H9 (cell line): ENCODE measurements around the gene PSKH1. TPM values are rescaled to one million over a fixed set of nuclear protein-coding genes. Genes with fewer than 3 reads are reported as not detected.

Source experiments
- DNase-seq: peaks from one replicate; pipeline ENCODE4 v3.0.0-alpha.2; 2017
- H2AFZ ChIP-seq: one replicate; pipeline ENCODE4 v1.6.1; 2013; ENCODE audit warnings: mild to moderate bottlenecking, low read length, control low read depth, moderate library complexity
- H2AK5ac ChIP-seq: 2 replicates; pipeline ENCODE4 v1.6.1; 2013; ENCODE audit warnings: low read length, control low read depth, mixed read lengths; ENCODE audit not compliant: insufficient read length
- H2BK120ac ChIP-seq: one replicate; pipeline ENCODE4 v1.6.1; 2013; ENCODE audit warnings: low read depth, mild to moderate bottlenecking, low read length, control low read depth, inconsistent platforms; ENCODE audit not compliant: poor library complexity, severe bottlenecking
- H2BK12ac ChIP-seq: 2 replicates; pipeline ENCODE4 v1.6.1; 2013; ENCODE audit warnings: low read length, control low read depth, mixed read lengths, low read depth; ENCODE audit not compliant: insufficient read length
- H2BK15ac ChIP-seq: 2 replicates; pipeline ENCODE4 v1.6.1; 2013; ENCODE audit warnings: low read depth, low read length, control low read depth
- H2BK20ac ChIP-seq: one replicate; pipeline ENCODE4 v1.6.1; 2013; ENCODE audit warnings: low read depth, mild to moderate bottlenecking, low read length, control low read depth, inconsistent platforms; ENCODE audit not compliant: poor library complexity, severe bottlenecking
- H2BK5ac ChIP-seq: 2 replicates; pipeline ENCODE4 v1.6.1; 2013; ENCODE audit warnings: low read length, control low read depth, mixed read lengths; ENCODE audit not compliant: insufficient read length
- H3K14ac ChIP-seq: 2 replicates; pipeline ENCODE4 v1.6.1; 2013; ENCODE audit warnings: low read length, control low read depth; ENCODE audit not compliant: insufficient read depth
- H3K18ac ChIP-seq: 2 replicates; pipeline ENCODE4 v1.6.1; 2013; ENCODE audit warnings: low read depth, mild to moderate bottlenecking, mixed read lengths, low read length, control low read depth; ENCODE audit not compliant: insufficient read length
- H3K23ac ChIP-seq: 2 replicates; pipeline ENCODE4 v1.6.1; 2013; ENCODE audit warnings: low read length, control low read depth, mixed read lengths, low read depth; ENCODE audit not compliant: insufficient read length
- H3K23me2 ChIP-seq: 2 replicates; pipeline ENCODE4 v1.6.1; 2013; ENCODE audit warnings: low read depth, mild to moderate bottlenecking, mixed read lengths, low read length, control low read depth; ENCODE audit not compliant: insufficient read length, poor library complexity, severe bottlenecking
- H3K27ac ChIP-seq: 2 replicates; pipeline ENCODE4 v1.5.1; 2013; ENCODE audit warnings: low read length, control low read depth, mixed read lengths, low read depth; ENCODE audit not compliant: insufficient read length
- H3K27me3 ChIP-seq: 2 replicates; pipeline ENCODE4 v1.6.1; 2013; ENCODE audit warnings: low read length, control low read depth, inconsistent platforms; ENCODE audit not compliant: insufficient read depth
- H3K4ac ChIP-seq: 2 replicates; pipeline ENCODE4 v1.6.1; 2013; ENCODE audit warnings: low read depth, mild to moderate bottlenecking, control low read depth, inconsistent platforms, low read length, moderate library complexity
- H3K4me1 ChIP-seq: 2 replicates; pipeline ENCODE4 v1.6.1; 2013; ENCODE audit warnings: low read length, control low read depth, inconsistent platforms; ENCODE audit not compliant: insufficient read depth
- H3K4me2 ChIP-seq: 2 replicates; pipeline ENCODE4 v1.6.1; 2013; ENCODE audit warnings: low read length, control low read depth, mixed read lengths; ENCODE audit not compliant: insufficient read length, insufficient read depth
- H3K56ac ChIP-seq: 2 replicates; pipeline ENCODE4 v1.6.1; 2013; ENCODE audit warnings: low read depth, mild to moderate bottlenecking, mixed read lengths, low read length, control low read depth; ENCODE audit not compliant: insufficient read length
- H3K79me1 ChIP-seq: 2 replicates; pipeline ENCODE4 v1.6.1; 2013; ENCODE audit warnings: low read depth, mild to moderate bottlenecking, moderate library complexity, low read length, control low read depth, inconsistent platforms; ENCODE audit not compliant: insufficient read depth, poor library complexity, severe bottlenecking
- H3K79me2 ChIP-seq: 2 replicates; pipeline ENCODE4 v1.6.1; 2013; ENCODE audit warnings: low read length, control low read depth, inconsistent platforms; ENCODE audit not compliant: insufficient read depth
- H3K9ac ChIP-seq: 2 replicates; pipeline ENCODE4 v1.6.1; 2013; ENCODE audit warnings: low read length, control low read depth, mixed read lengths; ENCODE audit not compliant: insufficient read length; ENCODE audit errors: extremely low read depth
- H3K9me3 ChIP-seq: one replicate; pipeline ENCODE4 v1.6.1; 2013; ENCODE audit warnings: low read depth, low read length, inconsistent platforms; ENCODE audit not compliant: control insufficient read depth
- H3T11ph ChIP-seq: one replicate; pipeline ENCODE4 v1.6.1; 2013; ENCODE audit warnings: mild to moderate bottlenecking, low read length, control low read depth, inconsistent platforms
- H4K20me1 ChIP-seq: one replicate; pipeline ENCODE4 v1.6.1; 2013; ENCODE audit not compliant: control insufficient read depth, insufficient read length, insufficient read depth
- H4K5ac ChIP-seq: 2 replicates; pipeline ENCODE4 v1.6.1; 2013; ENCODE audit warnings: low read depth, mild to moderate bottlenecking, mixed read lengths, low read length, control low read depth; ENCODE audit not compliant: insufficient read length
- H4K8ac ChIP-seq: replicated peaks from 2 replicates; pipeline ENCODE4 v1.6.1; 2013; ENCODE audit warnings: low read length, control low read depth, mixed read lengths, low read depth; ENCODE audit not compliant: insufficient read length
- H4K91ac ChIP-seq: 2 replicates; pipeline ENCODE4 v1.6.1; 2013; ENCODE audit warnings: low read depth, mild to moderate bottlenecking, moderate library complexity, mixed read lengths, low read length, control low read depth; ENCODE audit not compliant: insufficient read length
- H3K27ac Mint-ChIP-seq, 3 experiments: 2 replicates in 2 of 3; 3 replicates in 1 of 3; pipeline ENCODE4 v1.8.0; 2020 to 2021; ENCODE audit warnings: mixed read lengths in 3 of 3, mild to moderate bottlenecking in 1 of 3, moderate library complexity in 1 of 3
- H3K27me3 Mint-ChIP-seq: 2 replicates; pipeline ENCODE4 v1.8.0; 2021; ENCODE audit warnings: low read depth, mild to moderate bottlenecking, moderate library complexity, mixed read lengths
- H3K36me3 Mint-ChIP-seq, 3 experiments: 2 replicates in 2 of 3; 3 replicates in 1 of 3; pipeline ENCODE4 v1.8.0; 2020 to 2021; ENCODE audit warnings: low read depth in 3 of 3, mixed read lengths in 3 of 3; ENCODE audit not compliant: insufficient read depth in 1 of 3
- H3K4me1 Mint-ChIP-seq, 2 experiments: 2 replicates each; pipeline ENCODE4 v1.8.0; 2020; ENCODE audit warnings: mixed read lengths in 2 of 2
- H3K4me3 Mint-ChIP-seq, 2 experiments: 2 replicates in 1 of 2; 3 replicates in 1 of 2; pipeline ENCODE4 v1.8.0; 2020 to 2021; ENCODE audit warnings: mild to moderate bottlenecking in 2 of 2, mixed read lengths in 2 of 2, moderate library complexity in 1 of 2
- H3K9me3 Mint-ChIP-seq, 2 experiments: 2 replicates in 1 of 2; 3 replicates in 1 of 2; pipeline ENCODE4 v1.8.0; 2020; ENCODE audit warnings: mild to moderate bottlenecking in 2 of 2, mixed read lengths in 2 of 2, moderate library complexity in 1 of 2
- CTCF ChIP-seq: fragments of 200-600 bp; sonication (generic); conservative IDR thresholded peaks from 3 replicates; pipeline ENCODE4 v1.8.0; 2021; ENCODE audit warnings: antibody characterized with exemption, mild to moderate bottlenecking
- WGBS: extraction: QIAGEN DNeasy Blood & Tissue Kit; methylation state at CpG from one replicate; pipeline ENCODE4 v1.1.7; 2013; ENCODE audit warnings: missing lambda C conversion rate, low lambda C conversion rate, mixed read lengths; ENCODE audit not compliant: insufficient read length; ENCODE audit errors: extremely low coverage; 5-methylcytosine and 5-hydroxymethylcytosine counted together
- total RNA-seq: library from RNA; stranded (reverse); gene quantifications from 2 replicates; pipeline ENCODE4 v1.2.1, GENCODE V29; 2021

Gene PSKH1
- total RNA-seq, 1 experiment from 2014 or later, result 29.1 TPM

- H3K4me1 ChIP-seq, result no peaks in the 10 kb centered on the region
- Mint-ChIP-seq H3K4me3 (no peak overlapping the region), H3K36me3 (peaks cover 11 to 64% (median 36%) of the 10 kb centered on the region in 3 experiments; a peak in 5 of 7 replicates), H3K9me3 (no peaks in the 10 kb centered on the region), H3K27me3 (no peaks in the 10 kb centered on the region), H3K27ac (no peak overlapping the region), H3K4me1 (peaks cover 2 to 15% of the 10 kb centered on the region in 2 experiments; a peak in 2 of 4 replicates)
- no peak overlapping the region for H2BK15ac ChIP-seq
- H3K27ac ChIP-seq, result no peak overlapping the region
- no peak overlapping the region for H3K23ac ChIP-seq
- no peak overlapping the region for H4K8ac ChIP-seq
- no peak overlapping the region for H4K91ac ChIP-seq
- H2AFZ ChIP-seq, result no peak overlapping the region
- no peak overlapping the region for H2BK20ac ChIP-seq
- DNase-seq, result no peak
- no peak overlapping the region for H3K18ac ChIP-seq
- no peak overlapping the region for H3K4ac ChIP-seq
- no peaks in the 10 kb centered on the region for H4K20me1 ChIP-seq
- no peaks in the 10 kb centered on the region for H3K79me1 ChIP-seq
- H3K23me2 ChIP-seq, result no peaks in the 10 kb centered on the region
- H2BK120ac ChIP-seq, result no peak overlapping the region
- no peaks in the 10 kb centered on the region for H3K79me2 ChIP-seq
- no peak for TF ChIP-seq CTCF
- H2BK5ac ChIP-seq, result no peak overlapping the region
- no peak overlapping the region for H2AK5ac ChIP-seq
- H3K27me3 ChIP-seq, result no peaks in the 10 kb centered on the region
- H3K4me2 ChIP-seq, result no peak overlapping the region
- no CpG with 5 or more reads among the region's 20 CpGs for WGBS
- H3K9ac ChIP-seq, result no peak overlapping the region
- H2BK12ac ChIP-seq, result no peak overlapping the region
- H3K14ac ChIP-seq, result no peak overlapping the region
- no peak overlapping the region for H3T11ph ChIP-seq
- no peaks in the 10 kb centered on the region for H3K9me3 ChIP-seq
- no peak overlapping the region for H3K56ac ChIP-seq
- no peak overlapping the region for H4K5ac ChIP-seq
Measured at GRCh38 chr16:67946128-67946569, 53.1 kb downstream of the PSKH1 start.
